Trophoblast cell (in vitro differentiated cells and primary cell): ENCODE measurements around the gene HDAC9.

Experiments
- DNase-seq, 2 donors: peaks; one replicate each; pipeline ENCODE4 v3.0.0-alpha.2; 2016
- H2AFZ ChIP-seq: 2 replicates; pipeline ENCODE4 v1.6.1; 2013; ENCODE audit warnings: low read length, moderate library complexity, mild to moderate bottlenecking; ENCODE audit not compliant: insufficient read depth, poor library complexity
- H2AK5ac ChIP-seq: 2 replicates; pipeline ENCODE4 v1.6.1; 2013; ENCODE audit warnings: mild to moderate bottlenecking, low read length
- H2BK120ac ChIP-seq: 2 replicates; pipeline ENCODE4 v1.6.1; 2013; ENCODE audit warnings: low read length, mild to moderate bottlenecking, moderate library complexity; ENCODE audit not compliant: insufficient read depth, poor library complexity
- H2BK12ac ChIP-seq: 2 replicates; pipeline ENCODE4 v1.6.1; 2013; ENCODE audit warnings: mild to moderate bottlenecking, low read length, moderate library complexity
- H2BK5ac ChIP-seq: 2 replicates; pipeline ENCODE4 v1.6.1; 2013; ENCODE audit warnings: low read length, low read depth, moderate library complexity, mild to moderate bottlenecking; ENCODE audit not compliant: poor library complexity
- H3K14ac ChIP-seq: 2 replicates; pipeline ENCODE4 v1.6.1; 2013; ENCODE audit warnings: mild to moderate bottlenecking, low read length
- H3K18ac ChIP-seq: 2 replicates; pipeline ENCODE4 v1.6.1; 2013; ENCODE audit warnings: mild to moderate bottlenecking, low read length
- H3K23ac ChIP-seq: 2 replicates; pipeline ENCODE4 v1.6.1; 2013; ENCODE audit warnings: low read length
- H3K27ac ChIP-seq: 2 replicates; pipeline ENCODE4 v1.5.1; 2013; ENCODE audit warnings: low read depth, mild to moderate bottlenecking, inconsistent platforms, low read length, moderate library complexity
- H3K27me3 ChIP-seq: 2 replicates; pipeline ENCODE4 v1.6.1; 2013; ENCODE audit warnings: inconsistent platforms, mild to moderate bottlenecking, low read length, moderate library complexity; ENCODE audit not compliant: insufficient read depth
- H3K36me3 ChIP-seq, 2 experiments: 1 replicate in 1 of 2; 2 replicates in 1 of 2; pipeline ENCODE4 v1.6.1; 2013; ENCODE audit warnings: low read length in 2 of 2, mild to moderate bottlenecking in 2 of 2, moderate library complexity in 1 of 2; ENCODE audit not compliant: insufficient read depth in 2 of 2, control insufficient read depth in 1 of 2
- H3K4ac ChIP-seq: 2 replicates; pipeline ENCODE4 v1.6.1; 2013; ENCODE audit warnings: low read depth, mild to moderate bottlenecking, low read length, moderate library complexity
- H3K4me1 ChIP-seq, 2 experiments: 1 replicate in 1 of 2; 2 replicates in 1 of 2; pipeline ENCODE4 v1.6.1; 2013; ENCODE audit warnings: low read length in 2 of 2, mild to moderate bottlenecking in 2 of 2, moderate library complexity in 1 of 2; ENCODE audit not compliant: insufficient read depth in 2 of 2, control insufficient read depth in 1 of 2
- H3K4me2 ChIP-seq: 2 replicates; pipeline ENCODE4 v1.6.1; 2013; ENCODE audit warnings: inconsistent platforms, mild to moderate bottlenecking, low read length, moderate library complexity
- H3K4me3 ChIP-seq: 2 replicates; pipeline ENCODE4 v1.5.1; 2013; ENCODE audit warnings: mild to moderate bottlenecking, low read depth, low read length, inconsistent platforms
- H3K79me1 ChIP-seq: one replicate; pipeline ENCODE4 v1.6.1; 2013; ENCODE audit warnings: low read length
- H3K79me2 ChIP-seq: 2 replicates; pipeline ENCODE4 v1.6.1; 2013; ENCODE audit warnings: low read length, mild to moderate bottlenecking; ENCODE audit not compliant: control insufficient read depth, insufficient read depth, poor library complexity
- H3K9ac ChIP-seq: 2 replicates; pipeline ENCODE4 v1.6.1; 2013; ENCODE audit warnings: mild to moderate bottlenecking, low read length
- H3K9me3 ChIP-seq: 2 replicates; pipeline ENCODE4 v1.6.1; 2013; ENCODE audit warnings: low read depth, mild to moderate bottlenecking, control low read depth, inconsistent platforms, low read length; ENCODE audit not compliant: insufficient read depth
- H4K12ac ChIP-seq: 2 replicates; pipeline ENCODE4 v1.6.1; 2013; ENCODE audit warnings: low read depth, mild to moderate bottlenecking, low read length, moderate library complexity
- H4K8ac ChIP-seq: 2 replicates; pipeline ENCODE4 v1.6.1; 2013; ENCODE audit warnings: low read depth, mild to moderate bottlenecking, low read length, moderate library complexity
- H4K91ac ChIP-seq: one replicate; pipeline ENCODE4 v1.6.1; 2013; ENCODE audit warnings: low read depth, mild to moderate bottlenecking, low read length, moderate library complexity
- WGBS: extraction: QIAGEN DNeasy Blood & Tissue Kit; methylation state at CpG from one replicate; pipeline ENCODE4 v1.1.7; 2013; ENCODE audit warnings: missing lambda C conversion rate; ENCODE audit not compliant: insufficient read length, insufficient coverage; ENCODE audit errors: extremely low coverage; 5-methylcytosine and 5-hydroxymethylcytosine counted together

Gene HDAC9

GRCh38 chr7:18503126-18503866 is 7.7 kb downstream of the HDAC9 start:
- Histone ChIP-seq H3K9me3 (no peaks in the 10 kb centered on the region), H4K12ac (no peak overlapping the region), H2AFZ (no peak overlapping the region), H4K8ac (no peak overlapping the region), H3K18ac (no peak overlapping the region), H3K27ac (no peak overlapping the region), H2BK120ac (no peak overlapping the region), H2BK5ac (no peak overlapping the region), H3K4ac (no peak overlapping the region), H3K79me2 (no peaks in the 10 kb centered on the region), H3K4me2 (no peak overlapping the region), H3K36me3 (no peaks in the 10 kb centered on the region), H3K4me1 (no peaks in the 10 kb centered on the region), H3K9ac (no peak overlapping the region), H2AK5ac (no peak overlapping the region), H3K27me3 (no peaks in the 10 kb centered on the region), H3K79me1 (no peaks in the 10 kb centered on the region), H3K23ac (no peak overlapping the region), H3K14ac (no peak overlapping the region), H4K91ac (no peak overlapping the region), H3K4me3 (no peak overlapping the region), H2BK12ac (no peak overlapping the region)
- no peak for DNase-seq
- no CpG with 5 or more reads among the region's 4 CpGs for WGBS

- Histone ChIP-seq H3K23ac (no peak overlapping the region), H3K4ac (no peak overlapping the region), H3K27ac (no peak overlapping the region), H3K36me3 (no peaks in the 10 kb centered on the region), H2BK5ac (no peak overlapping the region), H3K27me3 (no peaks in the 10 kb centered on the region), H3K4me3 (no peak overlapping the region), H3K79me2 (no peaks in the 10 kb centered on the region), H2BK12ac (no peak overlapping the region), H2AK5ac (no peak overlapping the region), H3K18ac (no peak overlapping the region), H3K9me3 (no peaks in the 10 kb centered on the region), H4K12ac (no peak overlapping the region), H3K79me1 (no peaks in the 10 kb centered on the region), H4K8ac (no peak overlapping the region), H3K4me2 (no peak overlapping the region), H3K4me1 (peaks cover 2% of the 10 kb centered on the region in 2 experiments), H2AFZ (no peak overlapping the region), H3K14ac (no peak overlapping the region), H4K91ac (no peak overlapping the region), H2BK120ac (no peak overlapping the region), H3K9ac (no peak overlapping the region)
- WGBS: no CpG with 5 or more reads among the region's 3 CpGs
- DNase-seq: no peak
Measured at GRCh38 chr7:18504965-18505364, 9.4 kb downstream of the HDAC9 start.

GRCh38 chr7:18505870-18506460 is 10.4 kb downstream of the HDAC9 start:
- Histone ChIP-seq H3K79me1 (no peaks in the 10 kb centered on the region), H3K23ac (no peak overlapping the region), H4K91ac (no peak overlapping the region), H4K12ac (no peak overlapping the region), H3K36me3 (no peaks in the 10 kb centered on the region), H3K4me1 (peaks cover 2% of the 10 kb centered on the region in 2 experiments), H3K4me2 (no peak overlapping the region), H2BK5ac (no peak overlapping the region), H3K9ac (no peak overlapping the region), H2AFZ (no peak overlapping the region), H3K79me2 (no peaks in the 10 kb centered on the region), H3K4me3 (no peak overlapping the region), H2BK12ac (no peak overlapping the region), H3K27me3 (no peaks in the 10 kb centered on the region), H2AK5ac (no peak overlapping the region), H3K9me3 (no peaks in the 10 kb centered on the region), H4K8ac (no peak overlapping the region), H3K4ac (no peak overlapping the region), H2BK120ac (no peak overlapping the region), H3K18ac (no peak overlapping the region), H3K14ac (no peak overlapping the region), H3K27ac (no peak overlapping the region)
- no peak for DNase-seq
- no CpG with 5 or more reads among the region's 5 CpGs for WGBS

GRCh38 chr7:18508443-18509427 is 13.2 kb downstream of the HDAC9 start:
- Histone ChIP-seq H3K79me2 (no peaks in the 10 kb centered on the region), H2AK5ac (no peak overlapping the region), H3K79me1 (no peaks in the 10 kb centered on the region), H3K4ac (no peak overlapping the region), H4K8ac (no peak overlapping the region), H3K27me3 (no peaks in the 10 kb centered on the region), H2BK5ac (no peak overlapping the region), H2AFZ (no peak overlapping the region), H2BK12ac (no peak overlapping the region), H3K27ac (peak overlapping the region; percentile 46), H3K18ac (no peak overlapping the region), H3K4me2 (no peak overlapping the region), H3K9ac (no peak overlapping the region), H3K4me1 (peaks cover 2% of the 10 kb centered on the region in 2 experiments), H3K36me3 (no peaks in the 10 kb centered on the region), H3K23ac (no peak overlapping the region), H4K12ac (no peak overlapping the region), H4K91ac (no peak overlapping the region), H3K4me3 (no peak overlapping the region), H3K14ac (no peak overlapping the region), H2BK120ac (no peak overlapping the region), H3K9me3 (no peaks in the 10 kb centered on the region)
- WGBS: no CpG with 5 or more reads among the region's 10 CpGs
- DNase-seq: peak; percentile 2 to 58
